UCSD-AML1 (cell line): Measurements from ENCODE around the gene PRKCE.
A peak's percentile ranks its signal among the peaks of the same experiment; 100 is the strongest.

Source experiments
- DNase-seq: peaks from one replicate; lab custom pipeline; 2025; ENCODE audit not compliant: unreplicated experiment; lab: John Stamatoyannopoulos, UW

PRKCE gene

DNA sequence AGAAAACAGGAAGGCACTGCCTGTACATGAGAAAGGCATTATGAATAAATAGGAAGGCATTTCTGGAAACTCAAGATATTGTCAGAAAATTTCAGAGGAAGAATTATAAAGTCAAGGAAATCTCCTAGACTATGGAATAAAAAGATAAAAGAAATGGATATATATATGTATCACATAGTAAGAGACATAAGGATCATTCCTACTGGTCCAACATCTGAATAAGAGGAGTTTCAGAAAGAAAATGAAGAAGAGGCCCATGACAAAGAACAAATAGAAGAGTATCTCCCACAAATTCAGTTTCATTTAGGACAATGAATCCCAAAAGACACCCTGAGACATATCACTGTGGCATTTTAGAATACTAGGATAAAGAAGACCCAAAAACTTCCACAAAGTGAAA, 178.8 kb downstream of the PRKCE start:
- DNase-seq, result no peak

- no peak for DNase-seq
These were observed 182.0 kb downstream of the PRKCE start for GRCh38 chr2:45833301-45833967.

DNA sequence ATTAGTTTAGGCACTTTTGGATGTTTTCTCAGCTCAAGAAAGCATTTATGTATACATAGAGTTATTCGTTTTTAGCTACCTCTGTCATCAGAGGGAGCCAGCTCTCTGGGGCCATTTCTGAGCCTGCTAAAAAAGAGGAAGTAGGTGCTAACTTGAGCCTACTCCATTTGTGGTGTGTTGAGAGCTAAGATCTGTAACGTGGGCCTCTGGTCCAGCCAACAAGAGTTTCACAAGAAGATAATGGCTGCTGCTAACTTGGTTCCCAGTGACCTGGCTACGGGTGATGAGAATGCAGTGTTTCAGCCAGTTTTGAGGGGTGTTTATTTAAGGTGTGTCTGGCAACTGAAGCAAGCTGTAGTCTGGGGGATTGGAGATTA, 182.5 kb downstream of the PRKCE start:
- DNase-seq, result peak; percentile 36

DNA sequence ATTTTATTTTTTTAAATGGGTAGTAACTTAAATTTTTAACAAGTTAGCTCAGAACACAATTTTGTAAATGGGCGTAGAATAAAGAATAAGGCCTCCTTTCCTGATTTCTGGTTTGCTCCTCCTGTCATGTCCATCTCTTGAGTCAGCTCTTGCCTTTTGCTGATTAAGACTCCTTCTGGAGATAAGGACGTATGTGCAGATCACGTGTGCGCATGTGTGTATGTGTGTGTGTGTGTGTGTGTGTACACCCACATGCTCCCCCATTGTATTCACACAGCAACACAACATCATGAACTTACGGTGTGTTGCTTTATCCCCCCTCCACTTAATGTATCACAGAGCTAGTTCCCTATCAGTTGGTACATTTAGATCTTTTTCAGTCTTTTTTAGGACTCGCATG, 182.9 kb downstream of the PRKCE start:
- DNase-seq, result no peak

- DNase-seq, result no peak
These were observed 183.4 kb downstream of the PRKCE start for GRCh38 chr2:45834858-45835257.

DNA sequence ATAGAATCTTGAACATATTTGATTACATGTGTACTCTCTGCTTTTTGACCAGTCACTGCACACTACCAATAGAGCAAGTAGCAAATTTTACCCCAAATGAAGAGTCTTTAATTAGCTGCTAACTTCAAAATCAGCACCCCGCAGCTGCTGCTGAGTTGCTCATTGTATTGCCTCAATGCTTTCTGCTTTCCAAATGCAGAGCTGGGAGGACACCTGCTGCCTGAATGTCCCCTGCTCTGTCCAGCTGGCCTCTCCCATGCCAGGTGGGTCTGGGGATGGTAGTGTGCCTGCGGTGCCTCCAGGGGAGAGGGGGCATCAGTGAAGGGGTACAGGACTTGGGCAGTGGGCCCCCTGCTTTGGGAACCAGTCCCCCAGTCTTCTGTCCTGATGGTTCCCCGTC, 184.8 kb downstream of the PRKCE start:
- DNase-seq, result no peak

- DNase-seq, result no peak
These were observed 185.3 kb downstream of the PRKCE start for GRCh38 chr2:45836740-45837139.

DNA sequence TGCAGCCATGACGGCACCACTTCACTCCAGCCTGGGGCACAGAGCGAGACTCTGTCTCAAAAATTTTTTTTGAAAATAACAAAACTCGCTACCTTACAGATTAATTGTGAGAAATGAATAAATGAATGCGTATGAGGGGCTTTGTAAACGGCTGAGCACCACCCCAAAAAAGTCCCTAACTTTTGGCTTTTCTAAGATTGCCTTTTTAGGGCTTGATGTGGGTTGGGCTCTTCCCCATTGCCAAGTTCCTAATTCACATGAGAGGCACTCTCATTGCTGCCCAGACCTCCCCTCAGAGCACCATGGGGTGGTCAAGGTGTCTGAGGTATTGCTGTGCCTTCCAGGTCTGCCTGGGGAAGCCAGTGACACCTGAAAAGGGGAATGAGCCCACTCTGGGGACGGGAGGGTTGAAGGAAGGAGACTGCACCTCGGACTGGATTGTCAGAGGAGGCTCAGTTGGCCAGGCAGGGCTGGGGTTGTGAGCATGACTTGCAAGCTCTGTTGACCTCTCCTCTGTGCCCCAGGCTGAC, 186.4 kb downstream of the PRKCE start:
- DNase-seq, result no peak

- no peak for DNase-seq
These were observed 188.2 kb downstream of the PRKCE start for GRCh38 chr2:45839508-45840251.

- DNase-seq, result no peak
These were observed 189.0 kb downstream of the PRKCE start for GRCh38 chr2:45840481-45840880.

DNA sequence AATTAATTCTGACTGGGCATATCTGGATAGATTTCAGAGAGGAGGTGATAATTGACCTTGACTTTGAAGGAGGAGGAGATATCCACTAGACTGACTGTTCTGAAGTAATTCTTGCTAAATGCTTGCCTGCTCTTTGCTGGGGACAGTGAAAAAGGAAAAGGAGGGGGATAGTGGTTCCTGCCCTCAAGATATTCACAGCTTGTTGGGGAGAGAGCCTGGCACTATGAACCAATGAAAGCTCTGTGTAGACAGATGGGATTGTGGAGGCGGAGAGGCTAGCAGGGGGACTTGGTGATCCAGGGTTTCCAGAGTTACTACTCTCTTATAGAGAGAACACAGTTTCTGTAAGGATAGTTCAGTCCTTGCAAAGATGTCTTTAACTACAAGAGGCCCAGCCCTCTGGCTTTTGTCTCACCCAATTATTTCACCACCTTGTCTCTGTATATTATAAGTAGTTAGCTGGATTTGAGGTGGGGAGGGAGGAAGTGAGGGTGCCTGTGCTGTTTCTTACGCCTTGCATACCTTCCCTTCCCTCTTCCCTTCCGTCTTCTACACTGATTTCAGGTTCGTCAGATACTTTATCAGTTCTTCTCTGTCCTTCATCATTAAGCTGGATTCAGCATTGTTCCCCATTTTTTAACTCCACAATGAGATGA, 190.4 kb downstream of the PRKCE start:
- no peak for DNase-seq

GRCh38 chr2:45843136-45843535, 191.7 kb downstream of the PRKCE start:
- DNase-seq, result peak; percentile 32

- DNase-seq, result no peak
These were observed 193.5 kb downstream of the PRKCE start for GRCh38 chr2:45844796-45845457.

- no peak for DNase-seq
These were observed 194.1 kb downstream of the PRKCE start for GRCh38 chr2:45845566-45845965.

DNA sequence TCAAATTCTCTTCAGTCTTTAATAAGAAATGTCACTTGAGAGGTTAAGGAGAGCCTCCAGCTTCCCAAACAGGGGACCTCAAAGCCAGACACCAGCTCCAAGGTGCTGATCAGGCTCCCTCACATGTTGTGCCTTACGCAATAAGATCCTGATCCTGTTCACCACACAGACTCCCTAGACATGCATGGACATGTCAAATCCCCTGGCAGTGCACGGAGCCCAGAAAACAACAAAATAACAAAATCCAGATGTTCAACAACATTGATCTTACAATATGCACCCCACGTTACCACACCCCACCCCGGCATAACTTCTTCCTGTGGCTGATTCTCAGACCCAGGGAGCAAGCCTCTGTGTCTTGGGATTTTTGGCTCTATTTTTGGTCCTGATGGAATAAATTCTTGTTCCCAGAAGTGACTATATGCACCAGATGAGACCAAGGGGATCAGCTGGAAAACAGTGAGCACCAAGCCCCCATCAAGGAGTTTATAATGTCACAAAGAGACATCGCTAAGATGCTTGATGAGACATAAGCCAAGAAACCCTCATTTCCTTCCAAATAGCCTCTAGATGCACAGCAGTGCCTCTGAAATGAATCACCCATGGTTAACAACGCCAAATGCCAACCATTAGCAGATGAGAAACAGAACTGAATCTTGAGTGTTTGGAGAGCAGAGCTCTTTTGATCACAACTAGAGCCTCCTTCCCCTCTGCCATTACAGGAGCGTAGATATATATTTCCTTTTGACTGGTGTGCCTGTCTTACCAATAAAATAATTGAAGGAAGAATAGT, 198.2 kb downstream of the PRKCE start:
- no peak for DNase-seq

DNA sequence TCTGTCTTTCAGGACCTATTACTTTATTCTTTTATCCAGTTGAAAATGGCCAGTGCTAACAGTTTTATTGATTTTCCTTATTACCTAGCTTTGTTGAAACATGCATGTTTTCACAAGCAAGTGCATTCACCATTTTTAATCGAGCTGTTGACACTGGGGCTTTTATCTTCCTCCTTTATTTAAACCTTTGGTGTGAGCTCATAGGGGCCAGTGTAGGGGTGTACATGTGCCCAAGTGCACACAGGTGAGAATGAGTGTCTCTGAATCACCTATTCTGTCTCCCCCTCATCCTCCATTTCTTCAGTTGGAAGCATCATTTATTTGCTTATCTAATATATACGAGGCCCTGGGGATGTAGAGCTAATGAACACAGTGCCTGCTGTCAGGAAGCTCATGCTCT, 199.1 kb downstream of the PRKCE start:
- no peak for DNase-seq

- no peak for DNase-seq
These were observed 199.6 kb downstream of the PRKCE start for GRCh38 chr2:45851111-45851510.

GRCh38 chr2:45851576-45852304, 200.3 kb downstream of the PRKCE start:
- DNase-seq, result no peak

- no peak for DNase-seq
These were observed 201.1 kb downstream of the PRKCE start for GRCh38 chr2:45852450-45853150.
